NCI-H345 treated with DMSO at 0.1 percent for 48 hours (cell line): Measurements from ENCODE around the gene SEC14L1.

ENCODE experiments used
- DNase-seq: peaks from one replicate; lab custom pipeline; 2025; ENCODE audit not compliant: unreplicated experiment; lab: John Stamatoyannopoulos, UW

The SEC14L1 gene

DNA sequence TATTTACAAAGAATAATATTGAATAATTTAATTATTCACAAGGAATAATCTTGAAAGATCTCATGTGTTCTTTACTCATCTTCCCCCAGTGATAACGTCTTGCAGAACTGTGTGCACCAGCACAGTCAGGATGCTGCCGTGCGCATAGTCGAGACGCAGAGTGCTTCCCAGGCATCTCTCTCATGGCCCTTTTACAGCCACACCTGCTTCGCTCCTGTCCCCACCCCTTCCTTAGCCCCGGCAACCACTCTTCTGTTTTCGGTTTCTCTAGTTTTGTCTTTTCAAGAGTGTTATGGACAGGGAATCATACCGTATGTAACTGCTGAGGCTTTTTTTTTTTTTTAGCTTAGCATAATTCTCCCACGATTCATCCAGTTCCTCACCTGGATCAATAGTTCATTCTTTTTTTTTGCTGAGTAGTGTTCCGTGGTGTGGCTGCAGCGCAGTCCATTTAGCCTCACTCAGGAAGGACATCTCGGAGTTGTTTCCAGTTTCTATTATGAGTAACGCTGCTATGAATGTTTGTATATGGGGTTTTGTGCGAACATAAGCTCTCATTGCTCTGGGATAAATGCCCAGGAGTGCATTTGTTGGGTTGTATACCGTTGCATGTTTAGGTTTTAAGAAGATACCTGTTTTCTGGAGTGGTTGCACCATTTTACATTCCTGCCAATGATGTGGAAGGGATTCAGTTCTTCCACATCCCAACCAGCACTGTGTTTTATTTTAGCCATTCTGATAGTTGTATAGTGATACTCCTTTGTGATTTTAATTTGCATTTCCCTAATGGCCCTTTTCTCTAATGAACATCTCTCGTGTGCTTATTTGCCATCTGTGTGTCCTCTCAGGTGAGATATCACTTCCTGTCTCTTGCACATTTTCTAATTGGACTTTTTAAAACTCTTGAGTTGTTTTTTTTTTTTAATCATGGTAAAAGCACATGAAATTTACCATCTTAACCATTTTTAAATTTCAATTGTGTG is 47.6 kb downstream of the SEC14L1 start:
- no peak for DNase-seq

- DNase-seq = no peak
Observed at GRCh38 chr17:77189148-77189547, 48.4 kb downstream of the SEC14L1 start.

GRCh38 chr17:77190576-77190975 is 49.8 kb downstream of the SEC14L1 start:
- DNase-seq = no peak

GRCh38 chr17:77191244-77191643 is 50.5 kb downstream of the SEC14L1 start:
- DNase-seq = no peak

DNA sequence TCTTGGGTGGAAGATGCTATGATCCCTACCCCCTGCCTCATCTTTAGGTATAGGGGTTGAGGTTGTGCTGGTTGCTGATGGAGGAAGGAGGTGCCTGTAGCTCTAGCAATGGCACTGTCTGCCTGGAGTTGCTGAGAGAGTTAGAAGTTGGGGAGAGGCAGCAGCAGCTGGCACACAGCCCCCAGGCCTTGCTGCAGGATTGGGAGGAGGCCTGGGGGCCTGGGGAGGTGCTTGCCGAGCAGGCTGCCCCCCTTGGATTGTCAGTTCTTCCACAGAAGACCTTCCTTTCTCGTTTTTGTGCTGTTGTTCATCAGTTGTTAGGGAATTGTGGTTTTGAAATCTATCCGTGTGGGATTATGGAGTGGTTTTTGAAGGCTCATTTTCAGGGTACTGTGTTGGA is 52.9 kb downstream of the SEC14L1 start:
- no peak for DNase-seq

DNA sequence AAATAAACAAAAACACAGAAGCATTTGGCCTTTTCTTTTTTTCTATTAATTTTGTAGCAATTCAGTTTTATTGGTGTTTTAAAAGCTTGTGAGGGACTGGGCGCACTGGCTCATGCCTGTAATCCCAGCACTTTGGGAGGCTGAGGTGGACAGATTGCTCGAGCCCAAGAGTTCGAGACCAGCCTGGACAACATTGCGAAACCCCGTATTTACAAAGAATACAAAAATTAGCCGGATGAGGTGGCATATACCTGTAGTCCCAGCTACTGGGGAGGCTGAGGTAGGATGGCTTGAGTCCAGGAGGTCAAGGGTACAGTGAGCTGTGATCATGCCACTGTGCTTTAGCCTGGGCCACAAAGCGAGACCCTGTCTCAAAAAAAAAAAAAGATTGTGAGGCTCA is 53.4 kb downstream of the SEC14L1 start:
- no peak for DNase-seq

DNA sequence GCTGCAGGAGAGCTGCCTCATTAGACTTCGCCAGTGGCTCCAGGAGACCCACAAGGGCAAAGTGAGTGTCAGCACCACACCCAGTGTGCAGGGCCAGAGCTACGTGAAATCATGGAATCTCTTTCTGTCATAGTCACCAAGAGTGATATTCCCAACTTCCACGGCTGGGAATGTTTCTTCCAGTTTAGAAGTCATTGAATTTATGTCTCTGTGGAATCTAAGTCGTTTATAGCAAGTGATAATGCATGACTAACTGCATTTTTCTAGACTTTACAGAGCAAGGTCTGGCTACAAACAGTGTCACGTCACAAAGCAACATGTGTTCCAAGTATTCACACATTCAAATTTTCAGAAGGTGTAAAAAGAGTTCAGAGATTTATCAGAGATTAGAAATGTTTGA is 55.5 kb downstream of the SEC14L1 start:
- DNase-seq = no peak

DNA sequence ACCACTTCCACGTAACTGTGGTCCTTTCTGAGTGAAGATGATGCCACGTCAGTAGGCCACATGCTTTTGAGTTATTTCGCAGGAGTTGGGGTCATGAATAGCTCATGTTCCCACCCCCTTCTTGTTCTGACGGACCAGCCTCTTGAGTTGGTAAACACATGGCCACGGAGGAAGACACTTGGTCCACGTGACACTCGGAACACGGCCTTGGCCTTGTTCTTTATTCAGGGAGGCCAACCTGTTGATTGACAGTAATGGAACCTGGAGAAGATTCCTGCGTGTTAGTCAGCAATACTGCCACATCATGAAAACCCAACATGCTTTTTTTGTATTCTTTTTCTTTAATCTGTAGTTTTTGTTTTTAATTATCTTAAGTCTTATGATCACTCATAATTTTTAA is 56.3 kb downstream of the SEC14L1 start:
- no peak for DNase-seq

- no peak for DNase-seq
Observed at GRCh38 chr17:77200711-77201110, 59.9 kb downstream of the SEC14L1 start.

GRCh38 chr17:77203436-77203835 is 62.7 kb downstream of the SEC14L1 start:
- no peak for DNase-seq

DNA sequence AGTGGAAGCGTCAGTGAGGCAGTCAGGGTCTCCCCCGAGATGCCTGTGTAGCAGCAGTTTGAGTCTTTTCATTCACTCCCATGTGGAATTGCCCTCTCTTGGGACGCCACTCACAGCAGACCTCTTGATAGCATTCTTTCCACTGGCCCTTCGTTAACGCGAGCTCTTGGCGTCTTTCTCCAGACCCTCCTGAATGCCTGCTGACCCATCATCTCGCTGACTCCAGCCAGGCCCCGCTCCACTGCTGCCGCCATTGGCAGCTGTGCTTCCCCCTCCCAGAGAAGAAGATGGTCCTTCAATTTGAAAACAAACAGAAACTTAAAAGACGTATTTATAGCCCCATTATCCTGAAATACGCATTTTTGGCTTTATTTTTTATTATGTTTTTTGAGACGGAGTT is 63.1 kb downstream of the SEC14L1 start:
- DNase-seq = no peak

- no peak for DNase-seq
Observed at GRCh38 chr17:77204536-77204935, 63.8 kb downstream of the SEC14L1 start.

GRCh38 chr17:77205396-77206125 is 64.8 kb downstream of the SEC14L1 start:
- DNase-seq = no peak

- no peak for DNase-seq
Observed at GRCh38 chr17:77206158-77206956, 65.6 kb downstream of the SEC14L1 start.

DNA sequence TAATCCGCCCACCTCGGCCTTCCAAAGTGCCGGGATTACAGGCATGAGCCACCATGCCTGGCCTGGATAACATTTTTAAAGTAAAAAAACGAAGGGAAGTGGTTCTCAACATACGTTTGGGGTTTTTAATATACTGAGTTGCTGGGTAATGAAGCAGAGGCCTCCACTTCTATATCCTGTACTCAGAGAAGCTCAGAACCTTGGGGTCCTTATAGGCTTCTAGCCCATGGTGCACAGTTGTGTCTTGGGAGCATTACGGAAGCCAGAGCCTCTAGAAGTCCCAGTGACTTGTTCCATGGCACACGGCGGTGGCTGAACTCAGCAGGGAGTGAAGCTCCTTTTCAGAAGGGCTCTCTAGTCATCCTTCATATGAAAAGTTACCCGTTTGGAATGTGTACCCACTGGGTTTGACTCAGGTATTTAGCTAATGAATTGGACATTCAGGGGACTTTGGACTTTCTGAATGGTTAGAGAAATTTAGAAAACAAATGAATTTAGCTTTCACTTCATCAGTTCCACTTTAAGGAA is 67.0 kb downstream of the SEC14L1 start:
- no peak for DNase-seq

DNA sequence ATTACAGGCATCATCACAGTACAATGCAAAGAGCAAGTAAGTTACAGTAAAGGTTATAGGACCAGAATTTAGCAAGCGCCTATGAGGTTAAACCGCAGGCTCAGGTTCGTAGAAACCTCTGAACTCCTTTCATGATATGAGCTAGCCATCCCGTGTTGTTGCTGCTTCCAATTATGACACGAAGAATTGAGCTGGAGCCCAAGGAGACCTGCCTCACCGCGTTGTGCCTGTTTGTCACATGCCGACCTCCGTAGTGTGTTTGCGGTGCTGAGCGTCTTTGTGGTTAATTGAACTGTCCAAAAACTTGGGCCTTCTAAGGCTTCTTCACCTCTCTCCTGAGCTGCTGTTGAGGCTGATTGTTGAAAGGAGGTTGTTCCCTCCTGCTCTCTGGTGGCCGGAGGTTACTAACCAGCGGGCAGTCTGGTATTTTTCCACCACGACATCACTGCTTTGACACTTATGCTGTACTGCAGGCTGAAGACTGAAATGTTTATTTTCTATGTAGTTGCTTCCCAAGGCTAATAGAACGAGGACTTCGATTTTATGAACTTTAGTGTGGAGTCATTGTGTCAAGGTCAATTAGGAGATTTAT is 67.5 kb downstream of the SEC14L1 start:
- peak; percentile 93 for DNase-seq

DNA sequence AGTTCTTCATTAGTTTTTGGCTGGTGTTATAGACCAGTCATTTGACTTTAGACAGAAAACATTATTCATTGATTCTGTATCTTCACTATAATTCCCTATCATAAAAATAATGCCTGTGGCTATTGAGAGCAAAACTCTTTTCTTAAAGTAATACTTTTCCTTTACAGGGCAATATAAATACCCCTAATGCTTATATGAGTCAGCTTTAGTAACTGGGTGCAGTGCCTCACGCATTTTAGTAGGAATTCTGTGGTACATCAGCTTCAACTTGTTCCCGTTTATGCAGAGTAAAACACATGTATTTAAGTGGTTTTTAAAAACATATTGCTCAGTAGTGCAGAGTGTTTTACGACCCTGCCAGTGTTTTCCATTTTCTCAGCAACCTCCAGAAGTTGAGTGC is 68.1 kb downstream of the SEC14L1 start:
- no peak for DNase-seq

DNA sequence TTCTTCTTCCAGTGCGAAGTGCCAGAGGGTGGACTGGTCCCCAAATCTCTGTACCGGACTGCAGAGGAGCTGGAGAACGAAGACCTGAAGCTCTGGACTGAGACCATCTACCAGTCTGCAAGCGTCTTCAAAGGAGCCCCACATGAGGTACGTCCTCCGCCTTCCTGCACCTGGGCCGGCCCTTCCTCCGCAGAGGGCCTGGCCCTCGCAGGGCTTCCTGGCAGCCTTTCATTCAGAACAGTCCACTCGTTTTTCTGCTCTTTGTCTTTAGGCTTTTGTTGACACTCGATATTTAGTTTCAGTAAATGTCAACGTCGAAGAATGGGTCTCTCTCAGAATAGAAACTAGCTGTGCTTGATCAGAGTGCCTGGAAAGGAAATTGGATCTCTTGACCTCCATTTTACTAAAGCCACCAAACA is 68.6 kb downstream of the SEC14L1 start:
- DNase-seq = no peak

DNA sequence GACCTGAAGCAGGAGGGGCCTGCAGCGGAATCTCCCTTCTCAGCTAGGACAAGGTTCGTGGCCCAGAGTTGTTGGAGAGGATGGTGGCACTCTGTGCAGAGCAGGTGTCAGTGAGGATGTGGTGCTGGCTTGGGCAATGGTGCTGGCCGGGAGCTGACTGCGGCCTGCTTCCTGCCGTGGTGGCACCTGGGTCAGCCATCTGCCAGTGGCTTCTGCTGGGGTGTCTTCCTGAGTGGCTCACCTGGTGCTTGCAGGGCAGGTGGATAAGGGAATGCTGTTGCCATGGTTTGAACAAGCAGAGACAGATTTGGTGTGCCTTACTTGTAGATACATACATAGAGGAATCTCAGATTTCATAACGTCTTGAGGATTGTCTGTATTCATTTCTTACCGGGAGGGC is 69.6 kb downstream of the SEC14L1 start:
- DNase-seq = no peak

DNA sequence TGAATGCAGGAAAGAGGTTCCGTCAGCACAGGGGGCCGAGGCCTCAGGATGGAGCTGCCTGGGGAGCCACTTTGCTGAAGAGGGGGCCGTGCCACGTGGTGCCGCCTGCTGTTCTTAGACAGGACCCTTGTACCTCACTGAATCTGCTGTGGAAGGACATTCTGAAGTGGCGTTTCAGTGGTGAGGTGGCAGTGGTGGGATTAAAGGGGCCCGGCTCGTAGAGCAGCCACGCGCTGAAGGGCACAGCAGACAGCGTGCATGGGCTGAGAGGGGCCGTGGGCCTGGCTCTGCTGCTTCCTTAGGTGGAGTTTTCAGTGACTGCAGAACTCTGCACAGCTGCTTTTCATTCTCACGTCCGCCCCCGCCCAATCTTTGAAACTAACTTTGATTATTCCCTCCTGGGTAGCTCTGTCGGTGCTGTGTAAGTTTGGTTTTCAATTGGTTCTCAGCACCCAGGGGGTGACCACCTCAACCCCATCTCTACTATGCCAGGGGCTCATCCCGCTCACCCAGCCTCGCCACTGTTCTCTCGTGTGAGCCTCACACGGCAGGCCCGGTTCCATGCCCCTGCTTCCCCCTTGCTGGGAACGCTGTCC is 70.3 kb downstream of the SEC14L1 start:
- DNase-seq = no peak
